ENCODE results near the gene MYOF.

DNA sequence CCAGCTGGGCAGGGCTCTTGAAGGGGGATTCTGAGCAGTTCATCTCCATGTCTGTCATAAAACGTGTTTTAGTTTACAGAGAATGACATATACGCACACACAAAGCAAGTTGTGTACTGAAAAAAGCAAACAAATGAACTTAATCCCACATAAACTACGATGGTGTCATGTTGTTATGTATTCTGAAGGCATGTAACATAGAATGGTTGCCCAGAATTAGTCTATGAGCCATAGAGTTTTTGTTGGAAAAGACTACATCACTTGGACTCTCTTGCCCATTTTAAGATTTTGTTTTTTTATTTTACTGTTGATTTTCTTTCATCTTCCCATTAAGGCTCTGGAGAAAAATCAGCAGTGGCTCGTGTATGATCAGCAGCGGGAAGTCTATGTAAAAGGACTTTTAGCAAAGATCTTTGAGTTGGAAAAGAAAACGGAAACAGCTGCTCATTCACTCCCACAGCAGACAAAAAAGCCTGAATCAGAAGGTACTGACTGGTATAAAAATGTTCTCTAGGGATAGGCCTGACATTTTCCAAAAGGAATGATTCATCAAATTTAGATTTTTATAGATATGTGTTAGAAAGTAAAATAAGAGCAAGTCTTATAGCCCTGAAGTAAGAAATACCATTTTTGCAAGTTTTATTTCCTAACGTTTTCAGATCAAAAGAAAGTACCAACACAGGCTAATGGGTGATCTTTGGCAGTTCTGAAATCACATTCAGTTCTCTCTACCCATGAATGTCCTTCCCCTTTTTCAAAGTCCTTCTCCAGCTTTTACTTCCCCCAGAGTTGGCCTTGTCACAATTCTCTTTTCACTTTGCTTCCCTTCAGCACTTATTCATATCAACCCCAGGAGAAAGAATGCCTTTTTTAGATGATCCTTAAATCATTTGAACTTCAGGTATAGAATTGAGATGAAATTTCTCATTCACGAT, 33.2 kb upstream of the MYOF start:
- TF ChIP-seq OSR1 (CRISPR knock-in tag; IDR thresholded peaks at IDR 0.05) (no peak), SNAI2 (CRISPR knock-in tag; IDR thresholded peaks at IDR 0.05) (no peak), CSDC2 (CRISPR knock-in tag; IDR thresholded peaks at IDR 0.05) (no peak), RARB (CRISPR knock-in tag; IDR thresholded peaks at IDR 0.05) (no peak), ZFP30 (CRISPR knock-in tag; IDR thresholded peaks at IDR 0.05) (no peak), PPARA (CRISPR knock-in tag; IDR thresholded peaks at IDR 0.05; ENCODE audit: borderline replicate concordance) (no peak), ARNTL (CRISPR knock-in tag; IDR thresholded peaks at IDR 0.05; ENCODE audit: borderline replicate concordance, low read depth) (no peak), TOX (CRISPR knock-in tag; IDR thresholded peaks at IDR 0.05; ENCODE audit: borderline replicate concordance) (no peak), ZNF70 (CRISPR knock-in tag; IDR thresholded peaks at IDR 0.05) (no peak)
- TF ChIP-seq, protein P1, sequence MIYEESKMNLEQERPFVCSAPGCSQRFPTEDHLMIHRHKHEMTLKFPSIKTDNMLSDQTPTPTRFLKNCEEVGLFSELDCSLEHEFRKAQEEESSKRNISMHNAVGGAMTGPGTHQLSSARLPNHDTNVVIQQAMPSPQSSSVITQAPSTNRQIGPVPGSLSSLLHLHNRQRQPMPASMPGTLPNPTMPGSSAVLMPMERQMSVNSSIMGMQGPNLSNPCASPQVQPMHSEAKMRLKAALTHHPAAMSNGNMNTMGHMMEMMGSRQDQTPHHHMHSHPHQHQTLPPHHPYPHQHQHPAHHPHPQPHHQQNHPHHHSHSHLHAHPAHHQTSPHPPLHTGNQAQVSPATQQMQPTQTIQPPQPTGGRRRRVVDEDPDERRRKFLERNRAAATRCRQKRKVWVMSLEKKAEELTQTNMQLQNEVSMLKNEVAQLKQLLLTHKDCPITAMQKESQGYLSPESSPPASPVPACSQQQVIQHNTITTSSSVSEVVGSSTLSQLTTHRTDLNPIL (CRISPR knock-in tag; IDR thresholded peaks at IDR 0.05; ENCODE audit: low read depth): no peak
- TF ChIP-seq, protein P2, sequence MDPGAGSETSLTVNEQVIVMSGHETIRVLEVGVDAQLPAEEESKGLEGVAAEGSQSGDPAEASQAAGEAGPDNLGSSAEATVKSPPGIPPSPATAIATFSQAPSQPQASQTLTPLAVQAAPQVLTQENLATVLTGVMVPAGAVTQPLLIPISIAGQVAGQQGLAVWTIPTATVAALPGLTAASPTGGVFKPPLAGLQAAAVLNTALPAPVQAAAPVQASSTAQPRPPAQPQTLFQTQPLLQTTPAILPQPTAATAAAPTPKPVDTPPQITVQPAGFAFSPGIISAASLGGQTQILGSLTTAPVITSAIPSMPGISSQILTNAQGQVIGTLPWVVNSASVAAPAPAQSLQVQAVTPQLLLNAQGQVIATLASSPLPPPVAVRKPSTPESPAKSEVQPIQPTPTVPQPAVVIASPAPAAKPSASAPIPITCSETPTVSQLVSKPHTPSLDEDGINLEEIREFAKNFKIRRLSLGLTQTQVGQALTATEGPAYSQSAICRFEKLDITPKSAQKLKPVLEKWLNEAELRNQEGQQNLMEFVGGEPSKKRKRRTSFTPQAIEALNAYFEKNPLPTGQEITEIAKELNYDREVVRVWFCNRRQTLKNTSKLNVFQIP (CRISPR knock-in tag; IDR thresholded peaks at IDR 0.05; ENCODE audit: borderline replicate concordance, low read depth): no peak
- TF ChIP-seq, protein P3, sequence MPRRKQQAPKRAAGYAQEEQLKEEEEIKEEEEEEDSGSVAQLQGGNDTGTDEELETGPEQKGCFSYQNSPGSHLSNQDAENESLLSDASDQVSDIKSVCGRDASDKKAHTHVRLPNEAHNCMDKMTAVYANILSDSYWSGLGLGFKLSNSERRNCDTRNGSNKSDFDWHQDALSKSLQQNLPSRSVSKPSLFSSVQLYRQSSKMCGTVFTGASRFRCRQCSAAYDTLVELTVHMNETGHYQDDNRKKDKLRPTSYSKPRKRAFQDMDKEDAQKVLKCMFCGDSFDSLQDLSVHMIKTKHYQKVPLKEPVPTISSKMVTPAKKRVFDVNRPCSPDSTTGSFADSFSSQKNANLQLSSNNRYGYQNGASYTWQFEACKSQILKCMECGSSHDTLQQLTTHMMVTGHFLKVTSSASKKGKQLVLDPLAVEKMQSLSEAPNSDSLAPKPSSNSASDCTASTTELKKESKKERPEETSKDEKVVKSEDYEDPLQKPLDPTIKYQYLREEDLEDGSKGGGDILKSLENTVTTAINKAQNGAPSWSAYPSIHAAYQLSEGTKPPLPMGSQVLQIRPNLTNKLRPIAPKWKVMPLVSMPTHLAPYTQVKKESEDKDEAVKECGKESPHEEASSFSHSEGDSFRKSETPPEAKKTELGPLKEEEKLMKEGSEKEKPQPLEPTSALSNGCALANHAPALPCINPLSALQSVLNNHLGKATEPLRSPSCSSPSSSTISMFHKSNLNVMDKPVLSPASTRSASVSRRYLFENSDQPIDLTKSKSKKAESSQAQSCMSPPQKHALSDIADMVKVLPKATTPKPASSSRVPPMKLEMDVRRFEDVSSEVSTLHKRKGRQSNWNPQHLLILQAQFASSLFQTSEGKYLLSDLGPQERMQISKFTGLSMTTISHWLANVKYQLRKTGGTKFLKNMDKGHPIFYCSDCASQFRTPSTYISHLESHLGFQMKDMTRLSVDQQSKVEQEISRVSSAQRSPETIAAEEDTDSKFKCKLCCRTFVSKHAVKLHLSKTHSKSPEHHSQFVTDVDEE (CRISPR knock-in tag; IDR thresholded peaks at IDR 0.05): no peak
- TF ChIP-seq, protein P4, sequence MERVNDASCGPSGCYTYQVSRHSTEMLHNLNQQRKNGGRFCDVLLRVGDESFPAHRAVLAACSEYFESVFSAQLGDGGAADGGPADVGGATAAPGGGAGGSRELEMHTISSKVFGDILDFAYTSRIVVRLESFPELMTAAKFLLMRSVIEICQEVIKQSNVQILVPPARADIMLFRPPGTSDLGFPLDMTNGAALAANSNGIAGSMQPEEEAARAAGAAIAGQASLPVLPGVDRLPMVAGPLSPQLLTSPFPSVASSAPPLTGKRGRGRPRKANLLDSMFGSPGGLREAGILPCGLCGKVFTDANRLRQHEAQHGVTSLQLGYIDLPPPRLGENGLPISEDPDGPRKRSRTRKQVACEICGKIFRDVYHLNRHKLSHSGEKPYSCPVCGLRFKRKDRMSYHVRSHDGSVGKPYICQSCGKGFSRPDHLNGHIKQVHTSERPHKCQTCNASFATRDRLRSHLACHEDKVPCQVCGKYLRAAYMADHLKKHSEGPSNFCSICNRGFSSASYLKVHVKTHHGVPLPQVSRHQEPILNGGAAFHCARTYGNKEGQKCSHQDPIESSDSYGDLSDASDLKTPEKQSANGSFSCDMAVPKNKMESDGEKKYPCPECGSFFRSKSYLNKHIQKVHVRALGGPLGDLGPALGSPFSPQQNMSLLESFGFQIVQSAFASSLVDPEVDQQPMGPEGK (CRISPR knock-in tag; IDR thresholded peaks at IDR 0.05; ENCODE audit: borderline replicate concordance): no peak
- TF ChIP-seq, protein P5, sequence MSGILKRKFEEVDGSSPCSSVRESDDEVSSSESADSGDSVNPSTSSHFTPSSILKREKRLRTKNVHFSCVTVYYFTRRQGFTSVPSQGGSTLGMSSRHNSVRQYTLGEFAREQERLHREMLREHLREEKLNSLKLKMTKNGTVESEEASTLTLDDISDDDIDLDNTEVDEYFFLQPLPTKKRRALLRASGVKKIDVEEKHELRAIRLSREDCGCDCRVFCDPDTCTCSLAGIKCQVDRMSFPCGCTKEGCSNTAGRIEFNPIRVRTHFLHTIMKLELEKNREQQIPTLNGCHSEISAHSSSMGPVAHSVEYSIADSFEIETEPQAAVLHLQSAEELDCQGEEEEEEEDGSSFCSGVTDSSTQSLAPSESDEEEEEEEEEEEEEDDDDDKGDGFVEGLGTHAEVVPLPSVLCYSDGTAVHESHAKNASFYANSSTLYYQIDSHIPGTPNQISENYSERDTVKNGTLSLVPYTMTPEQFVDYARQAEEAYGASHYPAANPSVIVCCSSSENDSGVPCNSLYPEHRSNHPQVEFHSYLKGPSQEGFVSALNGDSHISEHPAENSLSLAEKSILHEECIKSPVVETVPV (CRISPR knock-in tag; IDR thresholded peaks at IDR 0.05): no peak

Data from SK-N-SH treated with all-trans-retinoic acid at 6 μM for 48 hours (cell line).